ENCODE data around the gene TMEM87A. TPM values are rescaled to one million over a fixed set of nuclear protein-coding genes. Genes with fewer than 3 reads are reported as not detected.

Gene TMEM87A
- total and polyA plus RNA-seq, 9 donors, result 31.4 to 74.3 (median 43.0) TPM

DNA sequence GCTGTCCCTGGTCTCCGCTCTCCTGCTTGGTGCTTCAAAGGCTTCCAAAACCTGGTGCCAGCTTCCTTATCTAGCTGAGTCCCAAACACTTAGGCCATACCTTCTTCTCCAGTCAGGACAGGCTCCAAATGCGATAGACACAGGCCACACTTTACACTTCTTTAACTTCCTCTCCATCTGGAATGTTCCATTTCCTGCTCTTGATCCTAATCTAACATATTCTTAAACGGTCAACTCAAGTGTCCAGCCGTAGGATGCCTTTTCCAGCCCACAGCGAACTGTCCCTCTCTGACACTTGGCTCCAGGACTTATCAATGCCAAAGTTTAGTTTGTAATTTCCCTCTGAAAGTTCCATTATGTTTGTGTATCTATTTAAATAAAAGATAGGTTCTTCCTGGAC, 97.6 kb downstream of the TMEM87A start:
- H3K4me3 ChIP-seq, result no peak overlapping the region
- no peak overlapping the region for H3K27ac ChIP-seq
- H3K9me3 ChIP-seq, result no peaks in the 10 kb centered on the region
- TF ChIP-seq POLR2A (IDR thresholded peaks at IDR 0.05) (no peak), EP300 (IDR thresholded peaks at IDR 0.05) (no peak)
- intact Hi-C loops (cut with DNase I), result no loop called here
- WGBS, 3 donors, result 84 to 87% (median 85%) methylated on average over 5 of the region's 5 CpGs
- H3K27me3 ChIP-seq, result no peaks in the 10 kb centered on the region
- H3K36me3 ChIP-seq, result no peaks in the 10 kb centered on the region
- DNase-seq, result no peak
- no peaks in the 10 kb centered on the region for H3K4me1 ChIP-seq (ENCODE audit: insufficient read depth)

GRCh38 chr15:42172475-42172874, 100.8 kb downstream of the TMEM87A start:
- Histone ChIP-seq H3K9me3 (no peaks in the 10 kb centered on the region), H3K27ac (no peak overlapping the region), H3K27me3 (no peaks in the 10 kb centered on the region), H3K4me1 (ENCODE audit: insufficient read depth) (no peaks in the 10 kb centered on the region), H3K4me3 (no peak overlapping the region), H3K36me3 (no peaks in the 10 kb centered on the region)
- TF ChIP-seq POLR2A (IDR thresholded peaks at IDR 0.05), result no peak
- WGBS, 3 donors, result 81 to 89% (median 86%) methylated on average over 5 of the region's 5 CpGs
- intact Hi-C loops (cut with DNase I), result no loop called here
- no peak for DNase-seq

- DNase-seq, result no peak
- TF ChIP-seq EP300 (IDR thresholded peaks at IDR 0.05) (no peak), POLR2A (IDR thresholded peaks at IDR 0.05) (no peak)
- TF ChIP-seq, protein P1, sequence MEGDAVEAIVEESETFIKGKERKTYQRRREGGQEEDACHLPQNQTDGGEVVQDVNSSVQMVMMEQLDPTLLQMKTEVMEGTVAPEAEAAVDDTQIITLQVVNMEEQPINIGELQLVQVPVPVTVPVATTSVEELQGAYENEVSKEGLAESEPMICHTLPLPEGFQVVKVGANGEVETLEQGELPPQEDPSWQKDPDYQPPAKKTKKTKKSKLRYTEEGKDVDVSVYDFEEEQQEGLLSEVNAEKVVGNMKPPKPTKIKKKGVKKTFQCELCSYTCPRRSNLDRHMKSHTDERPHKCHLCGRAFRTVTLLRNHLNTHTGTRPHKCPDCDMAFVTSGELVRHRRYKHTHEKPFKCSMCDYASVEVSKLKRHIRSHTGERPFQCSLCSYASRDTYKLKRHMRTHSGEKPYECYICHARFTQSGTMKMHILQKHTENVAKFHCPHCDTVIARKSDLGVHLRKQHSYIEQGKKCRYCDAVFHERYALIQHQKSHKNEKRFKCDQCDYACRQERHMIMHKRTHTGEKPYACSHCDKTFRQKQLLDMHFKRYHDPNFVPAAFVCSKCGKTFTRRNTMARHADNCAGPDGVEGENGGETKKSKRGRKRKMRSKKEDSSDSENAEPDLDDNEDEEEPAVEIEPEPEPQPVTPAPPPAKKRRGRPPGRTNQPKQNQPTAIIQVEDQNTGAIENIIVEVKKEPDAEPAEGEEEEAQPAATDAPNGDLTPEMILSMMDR (IDR thresholded peaks at IDR 0.05), result no peak
- Histone ChIP-seq H3K36me3 (no peaks in the 10 kb centered on the region), H3K27me3 (no peaks in the 10 kb centered on the region), H3K4me3 (no peak overlapping the region), H3K27ac (no peak overlapping the region), H3K4me1 (ENCODE audit: insufficient read depth) (no peaks in the 10 kb centered on the region), H3K9me3 (no peaks in the 10 kb centered on the region)
- intact Hi-C loops (cut with DNase I), result no loop called here
- WGBS, 3 donors, result 93 to 96% (median 96%) methylated on average over 1 of the region's 1 CpG
Measured at GRCh38 chr15:42171795-42172194, 101.4 kb downstream of the TMEM87A start.

- H3K9me3 ChIP-seq, result no peaks in the 10 kb centered on the region
- intact Hi-C loops (cut with DNase I), result no loop called here
- 48 to 69% (median 51%) methylated on average over 1 of the region's 1 CpG for WGBS, 3 donors
- no peak for TF ChIP-seq EP300 (IDR thresholded peaks at IDR 0.05)
- TF ChIP-seq, protein P1 (IDR thresholded peaks at IDR 0.05), result no peak
- no peak for TF ChIP-seq POLR2A (IDR thresholded peaks at IDR 0.05)
- H3K36me3 ChIP-seq, result no peaks in the 10 kb centered on the region
- H3K27ac ChIP-seq, result no peak overlapping the region
- no peak for DNase-seq
- no peak overlapping the region for H3K4me3 ChIP-seq
- H3K27me3 ChIP-seq, result no peaks in the 10 kb centered on the region
- no peaks in the 10 kb centered on the region for H3K4me1 ChIP-seq (ENCODE audit: insufficient read depth)
Measured at GRCh38 chr15:42171122-42171521, 102.1 kb downstream of the TMEM87A start.

DNA sequence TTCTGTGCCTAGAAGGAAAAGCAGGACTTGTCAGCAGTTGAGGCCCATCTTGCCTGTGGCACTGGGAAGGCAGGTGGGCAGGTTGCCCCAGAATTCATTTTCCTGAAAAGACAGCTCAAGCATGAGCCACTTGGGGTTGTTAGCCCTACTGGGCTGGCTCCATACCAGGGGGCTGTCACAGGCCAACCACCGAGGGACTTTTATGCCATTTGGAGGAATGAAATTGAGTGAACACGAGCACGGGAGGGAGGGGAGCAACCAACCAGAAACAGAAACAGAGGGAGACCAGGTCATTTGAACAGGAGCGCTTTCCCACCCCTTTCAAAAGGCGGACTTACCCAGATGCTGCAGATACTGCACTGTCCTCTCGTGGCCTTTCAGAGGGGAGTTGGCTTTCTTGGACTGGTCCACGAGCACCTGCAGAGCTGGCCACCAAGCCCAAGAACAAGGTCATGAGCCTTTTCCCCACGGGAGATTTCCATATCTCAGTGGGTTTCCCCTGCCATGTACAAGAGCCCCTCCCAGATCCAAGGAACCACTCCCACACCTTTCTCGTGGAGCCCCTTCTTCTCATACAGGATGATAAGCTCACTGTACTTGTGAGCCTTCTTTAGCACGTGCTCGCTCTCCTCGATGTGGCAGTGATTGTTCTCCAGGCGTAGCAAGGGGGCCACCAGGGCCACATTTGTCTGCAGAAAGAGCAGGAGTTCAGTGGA, 106.8 kb downstream of the TMEM87A start:
- Histone ChIP-seq H3K4me3 (no peak overlapping the region), H3K27ac (no peak overlapping the region), H3K36me3 (no peaks in the 10 kb centered on the region), H3K27me3 (no peaks in the 10 kb centered on the region), H3K9me3 (no peaks in the 10 kb centered on the region), H3K4me1 (ENCODE audit: insufficient read depth) (no peaks in the 10 kb centered on the region)
- WGBS, 3 donors, result 85 to 89% (median 89%) methylated on average over 13 of the region's 13 CpGs
- intact Hi-C loops (cut with DNase I), result no loop called here
- DNase-seq, result no peak
- TF ChIP-seq, protein P1 (IDR thresholded peaks at IDR 0.05), result no peak
- TF ChIP-seq EP300 (IDR thresholded peaks at IDR 0.05), result no peak

All from ovary (tissue), 9 donors.